GM12878 (cell line): ENCODE measurements around the gene MYO7A. TPM values are rescaled to one million over a fixed set of nuclear protein-coding genes. Genes with fewer than 3 reads are reported as not detected.

Source experiments
- ATAC-seq: fragments of 200-7000 bp; cut with Tn5 transposase; 3 replicates; pipeline ENCODE4 v1.9.1; 2020; ENCODE audit warnings: mild to moderate bottlenecking, moderate library complexity
- BruUV-seq: library from RNA; stranded (reverse); fragments of 400-500 nt; replicated peaks from 2 replicates; lab custom pipeline; 2021; lab: Mats Ljungman, UMichigan
- CTCF ChIA-PET: fragments of 300-600 bp; sonication (Branson Sonifier 250); formaldehyde crosslinking; extraction: SDS; loops from one replicate; lab custom pipeline; 2021; ENCODE audit warnings: inconsistent platforms; lab: Yijun Ruan, JAX
- POLR2A ChIA-PET: fragments of 350-600 bp; formaldehyde crosslinking; extraction: SDS; loops from one replicate; lab custom pipeline; 2021; ENCODE audit warnings: inconsistent platforms; lab: Charles Lee
- RAD21 ChIA-PET: fragments of 300-600 bp; sonication (Branson Sonifier 250); formaldehyde crosslinking; loops from one replicate; lab custom pipeline; 2023; ENCODE audit warnings: antibody characterized with exemption; ENCODE audit not compliant: unreplicated experiment; lab: Charles Lee
- SMC1A ChIA-PET: fragments of 300-600 bp; sonication (Branson Sonifier 250); formaldehyde crosslinking; loops from one replicate; lab custom pipeline; 2023; ENCODE audit not compliant: unreplicated experiment, uncharacterized antibody; lab: Charles Lee
- DNase-seq: peaks from one replicate; pipeline ENCODE4 v3.0.0-alpha.2; 2011; ENCODE audit warnings: low read depth, low spot score
- FAIRE-seq: peaks from 3 replicates; lab custom pipeline; 2011; peaks lifted over from hg19 to GRCh38; lab: Jason Lieb, UNC
- H2AFZ ChIP-seq: 2 replicates; pipeline ENCODE4 v1.6.0; 2011; ENCODE audit warnings: low read depth, low read length, control low read depth; ENCODE audit not compliant: control insufficient read depth
- H3K27ac ChIP-seq: 2 replicates; pipeline ENCODE4 v1.5.1; 2011; ENCODE audit warnings: control low read depth; ENCODE audit not compliant: control insufficient read depth, insufficient read depth
- H3K27me3 ChIP-seq, 2 experiments: replicated peaks in 1 of 2; 2 replicates each; pipeline versions ENCODE4 v1.6.0 to v1.6.1; 2011; ENCODE audit warnings: low read length in 1 of 2; ENCODE audit not compliant: control insufficient read depth in 2 of 2, insufficient read depth in 2 of 2
- H3K36me3 ChIP-seq, 2 experiments: 2 replicates each; pipeline ENCODE4 v1.5.1; 2011; ENCODE audit warnings: low read length in 1 of 2; ENCODE audit not compliant: control insufficient read depth in 2 of 2, insufficient read depth in 2 of 2
- H3K4me1 ChIP-seq: 2 replicates; pipeline ENCODE4 v1.6.1; 2011; ENCODE audit warnings: mild to moderate bottlenecking, low read length, moderate library complexity, mixed read lengths; ENCODE audit not compliant: control insufficient read depth, insufficient read depth
- H3K4me2 ChIP-seq: 2 replicates; pipeline ENCODE4 v1.6.0; 2011; ENCODE audit warnings: control low read depth; ENCODE audit not compliant: control insufficient read depth, insufficient read depth
- H3K4me3 ChIP-seq: fragments of 200-600 bp; sonication (generic); 2 replicates; pipeline ENCODE4 v1.5.1; 2016
- H3K79me2 ChIP-seq: 2 replicates; pipeline ENCODE4 v1.6.0; 2011; ENCODE audit warnings: low read length; ENCODE audit not compliant: control insufficient read depth, insufficient read depth
- H3K9ac ChIP-seq: 2 replicates; pipeline ENCODE4 v1.8.0; 2011; ENCODE audit warnings: low read length, control low read depth, mixed read lengths; ENCODE audit not compliant: control insufficient read depth, insufficient read depth
- H3K9me3 ChIP-seq: replicated peaks from 3 replicates; pipeline ENCODE4 v1.5.1; 2011; ENCODE audit warnings: mild to moderate bottlenecking, low read length; ENCODE audit not compliant: control insufficient read depth, insufficient read depth
- H4K20me1 ChIP-seq: 2 replicates; pipeline ENCODE4 v1.6.0; 2011; ENCODE audit not compliant: control insufficient read depth, insufficient read depth
- IKZF1 ChIP-seq: fragments of 450-650 bp; conservative IDR thresholded peaks from 2 replicates; pipeline ENCODE4 v1.6.1; 2017; ENCODE audit warnings: antibody characterized with exemption, mild to moderate bottlenecking
- KAT2A ChIP-seq: conservative IDR thresholded peaks from 2 replicates; pipeline ENCODE4 v1.6.1; 2011; ENCODE audit warnings: low read depth, low read length; ENCODE audit not compliant: control insufficient read depth
- KDM1A ChIP-seq: fragments of 200-600 bp; sonication (generic); IDR thresholded peaks from 2 replicates; pipeline ENCODE4 v1.6.1; 2016; ENCODE audit warnings: borderline replicate concordance
- LARP7 ChIP-seq: fragments of 450-650 bp; IDR thresholded peaks from 2 replicates; pipeline ENCODE4 v1.6.1; 2017; ENCODE audit warnings: mild to moderate bottlenecking
- MYC ChIP-seq: IDR thresholded peaks from 2 replicates; pipeline ENCODE4 v1.6.1; 2011; ENCODE audit warnings: mild to moderate bottlenecking, low read length, moderate library complexity, inconsistent platforms; ENCODE audit not compliant: insufficient read depth, insufficient replicate concordance, insufficient read length, severe bottlenecking
- NFYA ChIP-seq: IDR thresholded peaks from 2 replicates; pipeline ENCODE4 v1.6.1; 2011; ENCODE audit warnings: low read depth, mild to moderate bottlenecking, low read length, improper control_type of control experiment, borderline replicate concordance
- PML ChIP-seq: IDR thresholded peaks from 2 replicates; pipeline ENCODE4 v1.6.1; 2012; ENCODE audit warnings: low read length, inconsistent platforms
- RAD21 ChIP-seq: IDR thresholded peaks from 2 replicates; pipeline ENCODE4 v1.6.1; 2011; ENCODE audit warnings: mild to moderate bottlenecking, low read depth, low read length, moderate library complexity; ENCODE audit not compliant: insufficient read depth
- SIN3A ChIP-seq: IDR thresholded peaks from 2 replicates; pipeline ENCODE4 v1.6.1; 2012; ENCODE audit warnings: low read depth, low read length, improper control_type of control experiment
- SREBF2 ChIP-seq: IDR thresholded peaks from 2 replicates; pipeline ENCODE4 v1.6.1; 2012; ENCODE audit warnings: mild to moderate bottlenecking, low read length
- SUPT20H ChIP-seq: IDR thresholded peaks from 2 replicates; pipeline ENCODE4 v1.6.1; 2011; ENCODE audit warnings: low read depth, mild to moderate bottlenecking, low read length, moderate library complexity, borderline replicate concordance; ENCODE audit not compliant: control insufficient read depth
- ZSCAN29 ChIP-seq: fragments of 450-650 bp; IDR thresholded peaks from 2 replicates; pipeline ENCODE4 v1.6.1; 2017; ENCODE audit warnings: mild to moderate bottlenecking, moderate library complexity
- WGBS: methylation state at CpG from one replicate; pipeline ENCODE4 v1.1.6; 2016; ENCODE audit warnings: low lambda C conversion rate; ENCODE audit not compliant: insufficient replicate concordance, insufficient coverage; ENCODE audit errors: missing lambda C conversion rate; 5-methylcytosine and 5-hydroxymethylcytosine counted together
- in situ Hi-C: fragments of 300-500 bp; cut with MboI; formaldehyde crosslinking; loops from 9 replicates; pipeline ENCODE4 v1.14.3; 2018; ENCODE audit warnings: mixed read lengths
- intact Hi-C: fragments of 100-400 bp; cut with micrococcal nuclease; formaldehyde crosslinking; loops from one replicate; pipeline ENCODE4 v1.14.2; 2022; ENCODE audit not compliant: unreplicated experiment
- polyA plus RNA-seq, 11 experiments: library from polyadenylated mRNA; depleted of rRNA in 4 of 11; unstranded in 6 of 11; stranded (reverse) in 5 of 11; fragments of >200 nt; fragmentation: Nextera tagmentation in 4 of 11; fragmentation: Illumina TruSeq in 1 of 11; extraction: Ambion mirVana in 4 of 11; extraction: Trizol in 1 of 11; gene quantifications; 1 replicate in 1 of 11; 2 replicates in 10 of 11; pipeline versions ENCODE4 v1.2.1 to v1.2.3, GENCODE V29; 2011 to 2016; ENCODE audit warnings: inconsistent platforms in 2 of 11, missing spikeins in 2 of 11, low read depth in 1 of 11
- total RNA-seq, 4 experiments: library from RNA; depleted of rRNA in 3 of 4; stranded (reverse); fragments of >200 nt in 3 of 4; fragmentation: Illumina TruSeq in 1 of 4; extraction: Trizol in 1 of 4; gene quantifications; 2 replicates each; pipeline versions ENCODE4 v1.2.1 to v1.2.3, GENCODE V29; 2013 to 2021
- TF ChIP-seq, protein P1 (sequence below): fragments of 450-650 bp; IDR thresholded peaks from 2 replicates; pipeline ENCODE4 v1.6.1; 2017; ENCODE audit warnings: antibody characterized with exemption, mild to moderate bottlenecking, moderate library complexity
- TF ChIP-seq, protein P2 (sequence below): IDR thresholded peaks from 2 replicates; pipeline ENCODE4 v1.6.1; 2011; ENCODE audit warnings: borderline replicate concordance, low read depth, mild to moderate bottlenecking, moderate library complexity, mixed read lengths, low read length; ENCODE audit not compliant: insufficient read depth; ENCODE audit errors: extremely low read length

MYO7A gene
- total and polyA plus RNA-seq, 10 of the 15 experiments (the other 5 are each of a cell fraction or from before 2014, with no cell fraction given): 0.01 to 0.21 (median 0.04) TPM; not detected in 6

DNA sequence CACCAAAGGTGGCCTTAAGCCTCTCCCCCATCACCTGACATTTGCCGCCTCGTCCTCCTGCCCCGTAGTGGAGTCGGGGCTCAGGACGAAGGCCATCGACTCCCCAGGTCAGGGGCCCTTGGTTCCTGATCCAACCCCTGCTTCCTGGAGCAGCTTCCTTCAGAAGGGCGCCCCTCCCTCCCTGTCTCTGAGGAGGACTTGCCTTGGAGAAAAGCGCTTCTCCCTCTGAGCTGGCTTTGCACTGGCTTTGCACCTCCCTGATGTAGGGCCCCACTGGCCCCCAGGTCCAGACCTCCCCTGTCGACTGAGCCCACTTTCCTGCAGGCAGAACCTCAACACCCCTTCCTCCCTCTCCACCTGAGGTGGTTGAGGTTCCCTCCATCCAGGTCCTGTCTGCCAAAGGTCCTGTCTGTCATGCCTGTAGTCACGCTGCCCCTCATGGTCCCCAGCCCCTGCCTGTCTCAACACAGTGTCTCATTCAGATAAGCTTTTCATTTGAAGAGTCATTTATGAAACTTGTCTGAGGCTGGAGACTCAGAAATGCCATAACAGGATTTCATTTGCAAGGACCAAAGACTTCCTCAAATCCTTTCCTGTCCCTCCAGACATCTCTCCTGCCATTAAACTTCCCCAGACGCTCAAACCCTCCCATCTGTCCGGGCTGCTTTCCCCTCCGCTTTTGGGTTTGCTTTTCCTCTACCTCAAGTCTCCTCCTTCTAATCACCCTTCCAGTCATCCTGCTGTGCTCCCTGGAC, 78.4 kb downstream of the MYO7A start:
- H3K79me2 ChIP-seq: no peaks in the 10 kb centered on the region
- intact Hi-C loops: no loop called here
- RAD21 ChIA-PET: no interaction called here
- FAIRE-seq (no peak), ATAC-seq (no peak)
- H3K4me2 ChIP-seq: no peak overlapping the region
- H3K27ac ChIP-seq: no peak overlapping the region
- H4K20me1 ChIP-seq: no peaks in the 10 kb centered on the region
- H2AFZ ChIP-seq: no peak overlapping the region
- no peaks in the 10 kb centered on the region; a peak in 1 of 4 replicates for H3K27me3 ChIP-seq
- H3K9me3 ChIP-seq: no peaks in the 10 kb centered on the region
- H3K4me3 ChIP-seq: no peak overlapping the region
- WGBS: 41% methylated on average over 13 of the region's 13 CpGs
- TF ChIP-seq, protein P1, sequence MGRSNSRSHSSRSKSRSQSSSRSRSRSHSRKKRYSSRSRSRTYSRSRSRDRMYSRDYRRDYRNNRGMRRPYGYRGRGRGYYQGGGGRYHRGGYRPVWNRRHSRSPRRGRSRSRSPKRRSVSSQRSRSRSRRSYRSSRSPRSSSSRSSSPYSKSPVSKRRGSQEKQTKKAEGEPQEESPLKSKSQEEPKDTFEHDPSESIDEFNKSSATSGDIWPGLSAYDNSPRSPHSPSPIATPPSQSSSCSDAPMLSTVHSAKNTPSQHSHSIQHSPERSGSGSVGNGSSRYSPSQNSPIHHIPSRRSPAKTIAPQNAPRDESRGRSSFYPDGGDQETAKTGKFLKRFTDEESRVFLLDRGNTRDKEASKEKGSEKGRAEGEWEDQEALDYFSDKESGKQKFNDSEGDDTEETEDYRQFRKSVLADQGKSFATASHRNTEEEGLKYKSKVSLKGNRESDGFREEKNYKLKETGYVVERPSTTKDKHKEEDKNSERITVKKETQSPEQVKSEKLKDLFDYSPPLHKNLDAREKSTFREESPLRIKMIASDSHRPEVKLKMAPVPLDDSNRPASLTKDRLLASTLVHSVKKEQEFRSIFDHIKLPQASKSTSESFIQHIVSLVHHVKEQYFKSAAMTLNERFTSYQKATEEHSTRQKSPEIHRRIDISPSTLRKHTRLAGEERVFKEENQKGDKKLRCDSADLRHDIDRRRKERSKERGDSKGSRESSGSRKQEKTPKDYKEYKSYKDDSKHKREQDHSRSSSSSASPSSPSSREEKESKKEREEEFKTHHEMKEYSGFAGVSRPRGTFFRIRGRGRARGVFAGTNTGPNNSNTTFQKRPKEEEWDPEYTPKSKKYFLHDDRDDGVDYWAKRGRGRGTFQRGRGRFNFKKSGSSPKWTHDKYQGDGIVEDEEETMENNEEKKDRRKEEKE: no peak
- no peak for TF ChIP-seq NFYA
- TF ChIP-seq, all 136 proteins: peak for 0
- Histone ChIP-seq H3K36me3 (no peaks in the 10 kb centered on the region), H3K4me1 (no peaks in the 10 kb centered on the region), H3K9ac (no peak overlapping the region)
- SMC1A ChIA-PET: no interaction called here
- POLR2A ChIA-PET: no interaction called here
- CTCF ChIA-PET: no interaction called here
- BruUV-seq: no TSS peak
- in situ Hi-C loops: no loop called here
- DNase-seq: no peak

DNA sequence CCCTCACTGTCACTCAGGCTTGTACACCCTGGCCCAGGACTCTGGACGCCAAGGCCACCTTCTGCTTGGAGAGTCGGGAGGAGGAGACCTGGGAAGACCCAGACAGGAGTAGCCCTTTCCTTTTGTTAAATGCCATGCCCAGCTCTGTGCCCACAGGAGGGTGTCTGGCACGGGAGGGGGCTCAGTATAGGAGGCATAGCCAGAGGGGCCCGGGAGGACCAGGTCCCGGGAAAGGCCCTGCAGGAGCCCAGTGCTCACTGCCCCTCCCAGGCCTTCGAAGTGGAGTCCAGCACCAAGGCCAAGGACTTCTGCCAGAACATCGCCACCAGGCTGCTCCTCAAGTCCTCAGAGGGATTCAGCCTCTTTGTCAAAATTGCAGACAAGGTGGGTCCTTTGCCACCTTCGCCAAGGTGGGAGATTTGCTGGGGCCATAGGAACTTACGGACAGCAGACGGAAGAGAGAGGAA, 79.0 kb downstream of the MYO7A start:
- Histone ChIP-seq H3K79me2 (no peaks in the 10 kb centered on the region), H3K9ac (no peak overlapping the region), H3K4me1 (no peaks in the 10 kb centered on the region), H3K27ac (no peak overlapping the region), H3K4me3 (no peak overlapping the region), H3K4me2 (no peak overlapping the region), H3K27me3 (no peaks in the 10 kb centered on the region; a peak in 1 of 4 replicates), H3K9me3 (no peaks in the 10 kb centered on the region), H3K36me3 (no peaks in the 10 kb centered on the region), H2AFZ (no peak overlapping the region), H4K20me1 (no peaks in the 10 kb centered on the region)
- SMC1A ChIA-PET: no interaction called here
- RAD21 ChIA-PET: no interaction called here
- in situ Hi-C loops (no loop called here), intact Hi-C loops (no loop called here)
- WGBS: 41% methylated on average over 10 of the region's 10 CpGs
- DNase-seq (no peak), FAIRE-seq (no peak), ATAC-seq (no peak)
- POLR2A ChIA-PET: no interaction called here
- no TSS peak for BruUV-seq
- CTCF ChIA-PET: no interaction called here
- TF ChIP-seq SREBF2: no peak
- no peak for TF ChIP-seq KAT2A
- TF ChIP-seq MYC: no peak
- TF ChIP-seq ZSCAN29: no peak
- TF ChIP-seq KDM1A: no peak
- TF ChIP-seq RAD21: no peak
- no peak for TF ChIP-seq SIN3A
- no peak for TF ChIP-seq SUPT20H
- TF ChIP-seq LARP7: no peak
- TF ChIP-seq, protein P2, sequence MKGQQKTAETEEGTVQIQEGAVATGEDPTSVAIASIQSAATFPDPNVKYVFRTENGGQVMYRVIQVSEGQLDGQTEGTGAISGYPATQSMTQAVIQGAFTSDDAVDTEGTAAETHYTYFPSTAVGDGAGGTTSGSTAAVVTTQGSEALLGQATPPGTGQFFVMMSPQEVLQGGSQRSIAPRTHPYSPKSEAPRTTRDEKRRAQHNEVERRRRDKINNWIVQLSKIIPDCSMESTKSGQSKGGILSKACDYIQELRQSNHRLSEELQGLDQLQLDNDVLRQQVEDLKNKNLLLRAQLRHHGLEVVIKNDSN: no peak
- no peak for TF ChIP-seq PML
- TF ChIP-seq IKZF1: no peak
